GM18511 (cell line): ENCODE data around the gene ELOVL7.
"Not testable (repeated sequence)": the region's sequence is repeated elsewhere in the genome, so short reads cannot be mapped to it uniquely, and the experiment has no call there.

Source experiments
- ATAC-seq: cut with Tn5 transposase; IDR thresholded peaks from one replicate; pipeline ENCODE4 v1.9.1; 2021; ENCODE audit warnings: mild to moderate bottlenecking, moderate library complexity; ENCODE audit not compliant: unreplicated experiment

Gene ELOVL7

DNA sequence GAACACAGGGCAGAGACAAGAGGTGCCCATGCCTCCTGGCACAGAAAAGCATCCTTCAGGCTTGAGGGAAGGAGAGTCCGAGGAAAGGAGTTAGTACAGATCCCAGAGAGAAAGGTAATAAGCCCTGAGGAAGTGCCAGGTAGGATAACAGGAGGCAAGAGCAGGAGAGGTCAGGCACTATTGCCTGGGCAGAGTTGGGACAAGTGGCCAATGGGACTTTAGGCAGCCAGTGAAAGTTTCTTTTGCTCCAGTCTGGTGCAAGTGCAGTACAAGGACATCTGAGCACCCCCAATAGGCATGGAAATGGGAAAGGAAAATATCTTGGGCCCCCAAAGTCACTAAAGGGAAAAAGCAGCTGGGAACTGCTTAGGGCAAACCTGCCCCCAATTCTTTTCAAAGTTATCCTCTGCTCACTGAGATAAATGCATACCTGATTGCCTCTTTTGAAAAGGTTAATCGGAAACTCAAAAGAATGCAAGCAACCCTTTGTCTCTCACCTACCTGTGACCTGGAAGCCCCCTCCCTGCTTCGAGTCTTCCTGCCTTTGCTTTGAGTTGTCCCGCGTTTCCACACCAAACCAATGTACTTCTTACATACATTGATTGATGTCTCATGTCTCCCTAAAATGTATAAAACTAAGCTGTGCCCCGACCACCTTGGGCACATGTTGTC lies 46.5 kb downstream of the ELOVL7 start:
- ATAC-seq: no peak

DNA sequence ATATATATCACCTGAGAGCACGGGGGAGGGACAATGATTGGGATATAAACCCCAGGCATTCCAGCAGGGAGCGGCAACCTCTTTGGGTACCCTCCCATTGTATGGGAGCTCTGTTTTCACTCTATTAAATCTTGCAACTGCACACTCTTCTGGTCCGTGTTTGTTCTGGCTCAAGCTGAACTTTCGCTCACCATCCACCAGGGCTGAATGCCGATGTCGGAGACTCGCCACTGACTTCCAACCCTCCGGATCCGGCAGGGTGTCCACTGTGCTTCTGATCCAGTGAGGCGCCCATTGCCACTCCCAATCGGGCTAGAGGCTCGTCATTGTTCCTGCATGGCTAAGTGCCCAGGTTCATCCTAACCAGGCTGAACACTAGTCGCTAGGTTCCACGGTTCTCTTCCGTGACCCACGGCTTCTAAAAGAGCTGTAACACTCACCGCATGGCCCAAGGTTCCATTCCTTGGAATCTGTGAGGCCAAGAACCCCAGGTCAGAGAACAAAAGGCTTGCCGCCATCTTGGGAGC lies 48.6 kb downstream of the ELOVL7 start:
- not testable (repeated sequence) for ATAC-seq

DNA sequence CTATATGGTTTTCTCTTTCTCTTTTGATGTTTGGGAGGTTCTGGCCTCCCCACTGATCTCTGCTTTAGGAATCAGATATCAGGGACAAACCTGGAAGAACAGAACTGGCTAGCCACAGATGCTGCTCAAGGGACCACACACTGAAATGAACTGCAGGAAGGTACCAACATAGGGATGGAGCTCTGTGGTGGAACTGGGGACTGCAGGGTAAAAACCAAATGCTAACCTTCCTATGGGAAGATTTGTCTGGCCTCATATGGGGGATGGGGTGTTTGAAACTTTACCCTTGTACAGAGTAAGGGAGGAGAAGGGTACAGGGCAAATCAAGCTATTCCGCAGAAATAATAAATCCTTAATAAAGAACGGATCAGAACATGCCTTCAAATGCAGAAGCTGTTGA lies 49.4 kb downstream of the ELOVL7 start:
- ATAC-seq: no peak

DNA sequence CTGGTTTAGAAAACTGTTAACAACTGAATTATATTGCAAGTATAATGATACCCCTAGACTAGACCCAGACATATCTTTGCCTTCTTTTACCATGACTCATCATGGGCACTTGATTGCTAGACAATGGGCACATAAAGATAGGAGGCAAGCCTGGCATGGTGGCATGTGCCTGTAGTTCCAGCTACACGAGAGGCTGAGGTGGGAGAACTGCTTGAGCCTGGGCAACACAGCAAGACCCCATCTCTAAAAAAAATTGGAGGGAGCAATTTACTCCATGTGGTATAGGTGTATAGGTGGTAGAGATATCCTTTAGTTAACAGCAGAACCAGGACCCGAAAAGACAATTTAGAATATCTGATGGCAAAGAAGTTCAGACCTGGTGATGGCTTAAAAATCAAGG lies 51.6 kb downstream of the ELOVL7 start:
- no peak for ATAC-seq

DNA sequence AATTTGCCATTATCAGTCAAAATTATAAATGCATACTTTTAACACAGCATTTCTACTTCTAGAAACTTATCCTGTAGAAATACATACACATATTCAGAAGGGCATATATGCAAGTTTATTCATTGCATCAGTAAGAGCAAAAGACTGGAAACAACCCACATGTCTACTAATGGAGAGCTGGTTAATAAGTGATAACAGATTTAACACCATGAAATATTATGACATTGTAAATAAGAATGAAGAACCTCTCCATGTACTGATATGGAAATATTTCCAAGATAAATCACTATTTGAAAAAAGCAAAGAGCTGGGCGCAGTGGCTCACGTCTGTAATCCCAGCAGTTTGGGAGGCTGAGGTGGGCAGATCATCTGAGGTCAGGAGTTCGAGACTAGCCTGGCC lies 54.5 kb downstream of the ELOVL7 start:
- ATAC-seq: no peak

DNA sequence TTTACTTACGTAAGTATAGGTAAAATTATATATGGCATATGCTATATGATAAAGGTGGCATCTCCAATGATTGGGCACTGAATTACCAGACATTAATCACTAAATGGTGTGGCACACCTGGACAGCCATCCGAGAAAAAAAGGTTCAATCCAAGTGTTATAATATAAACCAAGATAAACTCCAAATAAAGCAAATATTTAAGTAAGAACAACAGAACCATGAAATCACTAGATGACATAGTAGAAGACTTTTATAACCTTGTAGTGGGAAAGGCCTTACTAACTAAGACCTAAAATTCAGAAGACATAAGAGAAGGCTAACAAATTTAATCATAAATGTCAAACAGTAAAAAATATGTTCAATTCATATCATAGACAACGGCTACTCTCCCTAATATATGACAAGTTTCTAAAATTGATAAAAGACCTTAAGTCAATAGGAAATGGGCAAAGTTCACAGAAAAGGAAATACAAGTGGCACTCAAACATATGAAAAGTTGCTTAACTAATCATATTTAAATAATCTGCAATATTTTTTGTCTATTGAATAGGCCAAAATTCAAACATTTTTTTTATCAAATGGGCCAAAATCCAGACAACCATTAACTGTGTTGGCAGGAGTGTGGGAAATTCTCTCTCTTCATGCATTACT lies 55.1 kb downstream of the ELOVL7 start:
- ATAC-seq: no peak

DNA sequence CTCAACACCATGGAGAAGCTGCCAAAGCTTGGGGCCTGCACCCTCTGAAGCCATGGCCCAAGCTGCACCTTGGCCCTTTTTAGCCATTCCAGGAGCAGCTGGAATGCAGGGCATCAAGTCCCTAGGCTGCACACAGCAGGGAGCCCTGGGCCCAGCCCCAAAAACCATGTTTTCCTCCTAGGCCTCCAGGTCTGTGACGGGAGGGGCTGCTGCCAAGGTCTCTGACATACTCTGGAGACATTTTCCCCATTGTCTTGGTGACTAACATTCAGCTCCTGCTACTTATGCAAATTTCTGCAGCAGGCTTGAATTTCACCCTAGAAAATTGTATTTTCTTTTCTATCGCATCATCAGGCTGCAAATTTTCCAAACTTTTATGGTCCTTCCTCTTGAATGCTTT lies 64.6 kb downstream of the ELOVL7 start:
- ATAC-seq: no peak

DNA sequence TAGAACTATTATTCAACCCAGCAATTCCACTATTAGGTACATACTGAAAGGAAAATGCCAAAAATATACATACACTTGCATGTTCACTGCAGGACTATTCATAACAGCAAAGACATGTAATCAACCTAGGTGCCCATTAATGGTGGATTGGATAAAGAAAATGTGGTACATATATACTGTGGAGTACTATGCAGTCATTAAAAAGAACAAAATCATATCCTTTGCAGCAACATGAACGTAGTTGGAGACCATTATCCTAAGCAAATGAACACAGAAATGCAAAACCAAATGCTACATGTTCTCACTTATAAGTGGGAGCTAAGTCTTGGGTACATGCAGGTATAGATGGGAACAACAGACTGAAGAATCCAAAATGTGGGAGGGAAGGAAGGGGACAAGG lies 67.7 kb downstream of the ELOVL7 start:
- ATAC-seq: no peak

DNA sequence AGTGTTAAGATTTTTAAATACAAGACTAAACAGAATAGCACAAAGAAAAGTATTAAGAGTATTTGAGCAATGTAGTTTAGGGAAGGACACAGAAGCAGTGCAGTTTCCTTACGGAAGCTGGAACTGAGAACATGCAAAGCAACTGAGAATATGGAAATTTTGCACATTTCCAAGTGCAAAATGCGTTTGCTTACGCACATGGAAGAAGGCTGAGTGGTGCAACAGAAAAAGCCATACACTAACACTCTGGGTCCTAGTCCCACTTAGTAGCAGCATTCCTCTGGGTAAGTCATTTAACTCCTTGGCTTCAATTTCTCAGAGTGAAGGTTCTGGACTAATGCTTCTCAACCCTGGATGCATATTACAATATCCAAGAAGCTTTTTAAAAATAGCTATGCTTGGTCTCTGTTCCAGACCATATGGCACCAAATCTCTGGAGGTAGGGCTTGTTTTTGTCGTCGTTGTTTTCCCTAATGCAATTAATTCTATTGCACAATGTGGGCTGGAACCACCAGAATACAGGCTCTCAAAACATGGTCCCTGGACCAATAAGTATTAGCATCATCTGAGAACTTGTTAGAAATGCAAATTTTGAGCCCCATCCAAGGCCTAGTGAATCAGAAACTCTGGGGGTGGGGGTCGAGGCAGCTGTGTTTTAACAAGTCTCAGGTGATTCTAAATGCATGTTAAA lies 78.9 kb downstream of the ELOVL7 start:
- ATAC-seq: no peak

DNA sequence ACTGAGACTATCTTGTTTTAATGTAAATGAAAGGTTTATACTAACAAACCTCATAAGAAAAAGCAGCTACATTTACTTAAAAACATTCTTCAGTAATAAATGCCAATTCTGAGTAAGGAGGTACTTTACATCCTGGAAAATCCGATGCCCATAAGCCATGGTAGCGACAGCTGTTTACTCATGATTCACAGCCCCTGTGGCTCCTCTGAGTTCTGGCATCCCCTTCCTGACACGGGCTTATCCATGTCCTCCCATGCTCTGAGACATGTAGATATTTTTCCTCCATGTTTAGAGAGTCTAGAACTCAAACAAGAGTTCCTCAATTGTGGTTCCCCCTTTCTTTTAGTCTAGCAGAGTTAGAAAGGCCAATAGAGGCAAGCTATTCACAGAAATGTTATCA lies 81.0 kb downstream of the ELOVL7 start:
- ATAC-seq: no peak

DNA sequence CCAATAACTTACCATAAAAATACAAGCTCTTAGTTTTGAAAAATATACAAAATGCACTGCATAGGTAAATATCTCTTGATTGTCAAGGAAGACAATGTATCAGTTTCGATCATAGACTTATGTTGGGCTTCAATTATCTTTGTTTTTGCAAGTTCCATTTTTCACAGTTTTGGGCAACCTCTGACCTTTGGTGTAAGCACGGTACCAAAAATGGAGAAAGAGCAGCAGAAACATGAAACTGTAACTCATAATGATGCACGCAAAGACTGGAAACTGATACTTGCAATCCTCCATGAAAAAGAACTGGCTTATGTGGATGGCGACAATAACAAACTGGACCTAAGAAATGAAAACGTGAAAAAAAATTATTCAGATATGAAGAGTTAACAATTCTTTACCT lies 89.6 kb downstream of the ELOVL7 start:
- ATAC-seq: no peak

DNA sequence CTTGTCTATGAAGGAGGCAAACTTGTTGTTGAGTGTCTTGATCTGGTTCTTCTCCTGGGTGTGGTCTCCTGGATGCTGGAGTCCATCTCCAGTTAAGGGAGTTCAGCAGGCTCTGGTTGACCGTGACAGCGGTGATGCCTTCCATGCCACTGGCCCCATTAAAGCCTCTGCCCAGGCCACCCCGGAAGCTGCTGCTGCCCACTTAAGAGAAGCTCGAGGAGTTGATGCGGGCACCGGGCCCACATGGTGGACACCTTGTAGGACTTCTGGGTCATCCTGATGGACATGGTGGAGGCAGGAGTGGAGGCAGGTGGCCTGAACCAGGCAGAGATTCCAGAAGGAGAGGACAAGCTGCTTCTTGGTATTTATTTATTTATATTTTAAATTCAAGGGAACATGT lies 99.4 kb downstream of the ELOVL7 start:
- ATAC-seq: no peak

DNA sequence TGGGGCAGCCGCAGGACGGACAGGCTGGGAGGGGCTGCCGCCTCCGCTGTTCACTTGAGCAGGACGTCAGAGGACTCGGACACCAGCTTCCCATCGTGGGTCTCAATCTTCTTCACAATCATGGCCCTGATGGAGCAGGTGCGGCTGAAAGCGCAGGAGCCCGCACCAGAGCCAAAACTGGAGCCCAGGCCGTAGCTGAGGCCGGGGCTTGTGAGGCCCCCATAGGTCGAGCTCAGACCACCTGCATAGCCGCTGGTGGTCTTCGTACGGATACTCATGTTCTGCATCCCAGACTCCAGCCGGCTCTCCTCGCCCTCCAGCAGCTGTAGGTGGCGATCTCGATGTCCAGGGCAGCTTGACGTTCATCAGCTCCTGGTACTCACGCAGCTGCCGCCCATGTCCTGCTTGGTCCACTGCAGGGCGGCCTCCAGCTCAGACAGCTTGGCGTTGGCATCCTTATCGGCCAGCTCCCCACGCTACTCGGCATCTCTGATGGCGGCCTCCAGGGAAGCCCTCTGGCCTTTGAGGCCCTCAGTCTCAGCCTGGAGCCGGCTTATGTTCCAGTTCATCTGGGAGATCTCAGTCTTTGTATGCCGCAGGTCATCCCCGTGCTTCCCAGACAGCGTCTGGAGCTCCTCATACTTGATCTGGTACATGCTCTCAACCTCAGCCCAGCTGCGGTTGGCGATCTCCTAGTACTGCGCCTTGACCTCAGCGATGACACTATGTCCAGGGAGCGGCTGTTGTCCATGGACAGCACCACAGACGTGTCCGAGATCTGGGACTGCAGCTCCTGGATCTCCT lies 100.4 kb downstream of the ELOVL7 start:
- ATAC-seq: no peak

DNA sequence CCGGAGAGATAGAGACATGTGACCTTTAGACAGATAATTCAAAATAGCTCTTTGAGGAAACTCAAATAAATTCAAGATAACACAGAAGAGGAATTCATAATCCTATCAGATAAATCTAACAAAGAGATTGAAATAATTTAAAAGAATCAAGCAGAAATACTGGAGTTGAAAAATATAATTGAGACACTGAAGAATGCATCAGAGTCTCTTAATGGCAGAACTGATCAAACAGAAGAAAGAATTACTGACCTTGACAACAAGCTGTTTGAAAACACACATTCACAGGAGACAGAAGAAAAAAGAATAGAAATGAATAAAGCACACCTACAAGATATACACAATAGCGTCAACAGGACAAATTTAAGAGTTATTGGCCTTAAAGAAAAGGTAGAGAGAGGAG lies 103.7 kb downstream of the ELOVL7 start:
- ATAC-seq: no peak

DNA sequence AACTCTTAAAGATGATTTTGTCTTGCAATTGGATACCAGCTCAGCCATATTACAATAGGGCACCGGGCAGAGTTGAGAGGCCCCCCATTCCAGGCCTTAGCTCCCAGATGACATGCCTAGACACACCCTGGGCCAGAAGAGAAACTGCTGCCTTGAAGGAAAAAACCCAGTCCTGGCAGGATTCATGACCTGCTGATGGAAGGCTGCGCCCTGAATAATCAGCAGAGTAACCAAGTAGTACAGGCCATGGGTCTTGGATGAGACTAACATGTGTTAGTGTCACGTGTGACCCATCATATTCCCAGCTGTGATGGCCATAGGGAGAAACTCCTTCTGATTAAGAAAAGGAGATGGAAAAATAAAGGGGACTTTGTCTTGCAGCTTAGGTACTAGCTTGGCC lies 105.1 kb downstream of the ELOVL7 start:
- ATAC-seq: no peak

DNA sequence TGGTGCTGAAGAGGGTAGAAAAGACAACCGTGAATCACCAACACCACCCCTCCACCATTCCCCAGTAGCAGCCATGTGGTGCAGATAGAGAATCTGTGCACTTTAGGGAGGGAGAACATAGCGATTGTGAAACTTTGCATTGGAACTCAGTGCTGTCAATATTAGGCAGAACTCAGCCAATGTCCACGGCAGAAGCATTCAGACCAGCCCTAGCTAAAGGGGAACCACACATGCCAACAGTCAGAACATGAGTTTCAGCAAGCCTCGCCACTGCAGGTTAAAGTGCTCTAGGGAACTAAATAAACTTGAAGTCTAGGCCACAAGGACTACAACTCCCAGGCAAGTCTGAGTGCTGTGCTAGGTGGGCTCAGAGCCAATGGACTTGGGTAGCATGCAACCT lies 105.6 kb downstream of the ELOVL7 start:
- no peak for ATAC-seq

DNA sequence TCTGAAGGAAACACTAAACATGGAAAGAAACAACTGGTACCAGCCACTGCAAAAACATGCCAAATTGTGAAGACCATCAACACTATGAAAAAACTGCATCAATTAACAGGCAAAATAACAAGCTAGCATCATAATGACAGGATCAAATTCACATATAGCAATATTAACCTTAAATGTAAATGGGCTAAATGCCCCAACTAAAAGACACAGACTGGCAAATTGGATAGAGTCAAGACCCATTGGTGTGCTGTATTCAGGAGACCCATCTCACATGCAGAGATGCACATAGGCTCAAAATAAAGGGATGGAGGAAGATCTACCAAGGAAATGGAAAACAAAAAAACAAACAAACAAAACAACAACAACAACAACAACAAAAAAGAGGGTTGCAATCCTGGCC lies 113.2 kb downstream of the ELOVL7 start:
- ATAC-seq: not testable (repeated sequence)

DNA sequence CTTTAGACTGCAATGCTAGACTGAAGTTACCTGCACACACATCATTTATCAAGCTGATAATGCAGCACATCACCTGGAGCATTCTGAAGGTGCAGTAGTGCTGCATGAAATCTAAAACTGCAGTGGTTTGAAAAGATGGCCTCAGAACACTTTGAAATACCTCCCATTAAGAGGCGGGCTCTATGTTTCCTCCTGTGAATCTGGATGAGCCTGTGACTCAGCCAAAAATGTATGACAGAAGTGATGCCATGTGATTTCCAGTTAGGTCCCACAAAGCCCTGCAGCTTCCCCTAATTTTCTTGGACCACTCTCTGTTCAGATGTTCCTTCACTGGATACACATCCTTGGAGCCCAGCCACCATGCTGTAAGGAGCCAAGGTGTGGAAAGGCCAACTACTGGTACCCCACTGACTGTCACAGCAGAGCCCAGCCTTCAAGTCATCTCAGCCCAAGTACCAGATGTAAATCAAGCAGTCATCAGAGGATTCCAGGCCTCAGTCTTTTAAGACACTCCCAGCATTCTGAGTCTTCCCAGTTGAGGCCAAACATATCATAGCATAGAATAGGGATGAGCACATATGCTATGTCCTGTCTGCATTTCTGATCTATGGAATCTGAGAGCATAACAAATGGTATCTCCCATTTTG lies 116.9 kb downstream of the ELOVL7 start:
- ATAC-seq: no peak

DNA sequence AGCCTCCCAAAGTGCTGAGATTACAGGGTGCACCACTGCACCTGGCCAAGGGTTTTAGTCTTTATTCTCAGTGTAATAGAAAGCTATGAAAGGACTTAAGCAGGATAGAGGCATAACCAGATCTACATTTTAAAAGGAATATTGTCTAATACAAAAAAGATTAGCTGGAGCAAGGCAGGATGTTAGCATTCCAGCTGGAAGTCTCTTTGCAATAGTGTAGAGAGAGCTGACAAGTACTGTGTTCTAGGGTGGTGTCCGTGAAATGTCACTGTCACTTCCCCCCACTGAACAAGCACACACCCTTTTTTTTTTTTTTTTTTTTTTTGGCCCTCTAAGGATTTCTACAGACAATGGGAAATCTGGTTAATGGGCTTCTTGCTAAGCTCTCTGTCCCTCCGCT lies 119.9 kb downstream of the ELOVL7 start:
- ATAC-seq: no peak

DNA sequence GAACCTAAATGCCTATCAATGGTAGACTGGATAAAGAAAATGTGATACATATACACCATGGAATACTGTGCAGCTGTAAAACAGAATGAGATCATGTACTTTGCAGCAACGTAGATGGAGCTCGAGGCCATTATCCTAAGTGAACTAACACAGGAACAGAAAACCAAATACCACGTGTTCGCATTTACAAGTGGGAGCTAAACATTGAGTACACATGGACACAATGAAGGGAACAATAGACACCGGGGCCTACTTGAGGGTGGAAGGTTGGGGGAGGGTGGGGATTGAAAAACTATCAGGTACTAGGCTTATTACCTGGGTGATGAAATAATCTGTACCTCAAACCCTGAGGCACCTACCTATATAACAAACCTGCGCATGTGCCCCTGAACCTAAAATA lies 121.7 kb downstream of the ELOVL7 start:
- ATAC-seq: no peak

DNA sequence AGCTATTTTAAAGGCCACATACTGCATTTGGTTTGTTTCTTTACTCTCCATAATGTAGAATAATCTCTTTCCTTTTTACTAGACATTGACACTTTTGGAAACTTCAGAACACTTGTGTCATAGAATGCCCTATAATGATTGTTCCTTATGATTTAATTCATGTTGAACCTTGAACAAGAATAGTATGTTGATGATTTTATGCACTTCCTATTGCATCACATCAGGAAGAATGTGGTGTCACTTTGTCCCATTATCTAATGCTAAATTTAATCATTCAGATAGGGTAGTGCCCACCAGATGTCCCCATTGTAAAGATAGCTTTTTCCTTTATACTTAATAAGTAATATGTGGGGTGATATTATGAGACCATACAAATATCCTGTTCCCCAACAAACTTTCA lies 124.7 kb downstream of the ELOVL7 start:
- ATAC-seq: no peak
